Natural killer cell (primary cell): ENCODE results near the gene CORO2B. TPM values are rescaled to one million over a fixed set of nuclear protein-coding genes. Genes with fewer than 3 reads are reported as not detected.

Experiments used
- ATAC-seq, 3 donors: fragments of 150-1000 bp in 2 of 3; fragments of 200-7000 bp in 1 of 3; cut with Tn5 transposase; 1 replicate in 1 of 3; 2 replicates in 2 of 3; pipeline ENCODE4 v1.10.0; 2021; ENCODE audit warnings: mild to moderate bottlenecking in 2 of 3, moderate library complexity in 2 of 3
- DNase-seq, 2 donors: peaks; one replicate each; pipeline versions ENCODE4 v3.0.0 to v3.0.0-alpha.2; 2013 to 2021; ENCODE audit warnings: mixed read lengths in 1 of 2
- H3K27ac ChIP-seq: one replicate; pipeline ENCODE4 v1.5.1; 2013; ENCODE audit warnings: mild to moderate bottlenecking, low read length
- H3K27me3 ChIP-seq: one replicate; pipeline ENCODE4 v1.6.1; 2013; ENCODE audit warnings: low read length; ENCODE audit not compliant: control insufficient read depth, insufficient read depth
- H3K36me3 ChIP-seq: one replicate; pipeline ENCODE4 v1.6.1; 2013; ENCODE audit warnings: low read length; ENCODE audit not compliant: control insufficient read depth, insufficient read depth
- H3K4me1 ChIP-seq: one replicate; pipeline ENCODE4 v1.6.1; 2013; ENCODE audit warnings: low read length; ENCODE audit not compliant: control insufficient read depth, insufficient read depth
- H3K4me3 ChIP-seq: one replicate; pipeline ENCODE4 v1.5.1; 2013; ENCODE audit warnings: low read length
- H3K9me3 ChIP-seq: one replicate; pipeline ENCODE4 v1.6.1; 2013; ENCODE audit warnings: low read length; ENCODE audit not compliant: control insufficient read depth, insufficient read depth
- H3K27ac Mint-ChIP-seq, 2 donors: one replicate each; pipeline ENCODE4 v1.8.0; 2022; ENCODE audit warnings: mild to moderate bottlenecking in 2 of 2, mixed read lengths in 2 of 2, moderate library complexity in 1 of 2
- H3K27me3 Mint-ChIP-seq, 2 donors: one replicate each; pipeline ENCODE4 v1.8.0; 2022; ENCODE audit warnings: low read depth in 2 of 2, mixed read lengths in 2 of 2
- H3K36me3 Mint-ChIP-seq: one replicate; pipeline ENCODE4 v1.8.0; 2022; ENCODE audit warnings: mixed read lengths
- H3K4me1 Mint-ChIP-seq, 2 donors: one replicate each; pipeline ENCODE4 v1.8.0; 2022; ENCODE audit warnings: mixed read lengths in 2 of 2
- H3K4me3 Mint-ChIP-seq: one replicate; pipeline ENCODE4 v1.8.0; 2022; ENCODE audit warnings: mild to moderate bottlenecking, moderate library complexity, mixed read lengths
- H3K9me3 Mint-ChIP-seq, 2 donors: one replicate each; pipeline ENCODE4 v1.8.0; 2022; ENCODE audit warnings: mixed read lengths in 2 of 2
- WGBS: methylation state at CpG from one replicate; pipeline ENCODE4 v1.1.7; 2013; ENCODE audit warnings: missing lambda C conversion rate; ENCODE audit not compliant: insufficient coverage; 5-methylcytosine and 5-hydroxymethylcytosine counted together
- intact Hi-C: fragments of 100-400 bp; cut with micrococcal nuclease; formaldehyde crosslinking; loops from one replicate; pipeline ENCODE4 v1.14.2; 2022
- total RNA-seq, 4 donors: library from RNA; stranded (reverse); fragments of 120-200 nt in 1 of 4; gene quantifications; one replicate each; pipeline versions ENCODE4 v1.2.3 to v1.2.4, GENCODE V29; 2013 to 2022
- TF ChIP-seq, protein P1 (sequence below): fragments of 200-600 bp; IDR thresholded peaks from one replicate; pipeline ENCODE4 v1.8.0; 2022; ENCODE audit warnings: antibody characterized with exemption

Gene CORO2B
- total RNA-seq, 3 donors from 2014 or later (not counting 1 experiment from before 2014, with no cell fraction given), result 0.13 TPM; not detected in 2

DNA sequence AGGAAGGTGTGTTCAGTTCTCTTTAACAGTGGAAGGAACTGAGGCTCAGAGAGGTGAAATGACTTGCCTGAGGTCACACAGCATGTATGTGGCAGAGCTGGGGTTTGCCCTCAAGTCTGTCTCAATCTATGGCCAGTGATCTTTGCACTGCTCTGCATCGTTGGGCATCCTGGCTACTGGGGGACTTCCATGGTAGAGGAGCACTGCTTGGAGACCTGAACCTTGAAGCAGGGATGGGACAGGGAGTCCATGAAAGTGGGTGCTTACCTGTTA lies 2.0 kb downstream of the CORO2B start:
- Mint-ChIP-seq H3K36me3 (no peaks in the 10 kb centered on the region), H3K4me3 (peak overlapping the region; percentile 9), H3K27ac (no peak overlapping the region), H3K4me1 (peaks cover 7 to 12% of the 10 kb centered on the region in 2 donors), H3K27me3 (peaks cover 32 to 34% of the 10 kb centered on the region in 2 donors), H3K9me3 (no peaks in the 10 kb centered on the region)
- TF ChIP-seq, protein P1, sequence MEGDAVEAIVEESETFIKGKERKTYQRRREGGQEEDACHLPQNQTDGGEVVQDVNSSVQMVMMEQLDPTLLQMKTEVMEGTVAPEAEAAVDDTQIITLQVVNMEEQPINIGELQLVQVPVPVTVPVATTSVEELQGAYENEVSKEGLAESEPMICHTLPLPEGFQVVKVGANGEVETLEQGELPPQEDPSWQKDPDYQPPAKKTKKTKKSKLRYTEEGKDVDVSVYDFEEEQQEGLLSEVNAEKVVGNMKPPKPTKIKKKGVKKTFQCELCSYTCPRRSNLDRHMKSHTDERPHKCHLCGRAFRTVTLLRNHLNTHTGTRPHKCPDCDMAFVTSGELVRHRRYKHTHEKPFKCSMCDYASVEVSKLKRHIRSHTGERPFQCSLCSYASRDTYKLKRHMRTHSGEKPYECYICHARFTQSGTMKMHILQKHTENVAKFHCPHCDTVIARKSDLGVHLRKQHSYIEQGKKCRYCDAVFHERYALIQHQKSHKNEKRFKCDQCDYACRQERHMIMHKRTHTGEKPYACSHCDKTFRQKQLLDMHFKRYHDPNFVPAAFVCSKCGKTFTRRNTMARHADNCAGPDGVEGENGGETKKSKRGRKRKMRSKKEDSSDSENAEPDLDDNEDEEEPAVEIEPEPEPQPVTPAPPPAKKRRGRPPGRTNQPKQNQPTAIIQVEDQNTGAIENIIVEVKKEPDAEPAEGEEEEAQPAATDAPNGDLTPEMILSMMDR, result no peak
- Histone ChIP-seq H3K4me3 (no peak overlapping the region), H3K4me1 (peaks cover 14% of the 10 kb centered on the region), H3K36me3 (no peaks in the 10 kb centered on the region), H3K9me3 (no peaks in the 10 kb centered on the region), H3K27ac (no peak overlapping the region), H3K27me3 (peaks cover 13% of the 10 kb centered on the region)
- intact Hi-C loops, result no loop called here
- ATAC-seq (no peak), DNase-seq (no peak)
- 95% methylated on average over 1 of the region's 1 CpG for WGBS

GRCh38 chr15:68581725-68582124 lies 2.9 kb downstream of the CORO2B start:
- Mint-ChIP-seq H3K36me3 (no peaks in the 10 kb centered on the region), H3K4me3 (no peak overlapping the region), H3K27ac (no peak overlapping the region), H3K27me3 (peaks cover 26 to 27% of the 10 kb centered on the region in 2 donors), H3K9me3 (no peaks in the 10 kb centered on the region), H3K4me1 (peaks cover 7 to 12% of the 10 kb centered on the region in 2 donors)
- Histone ChIP-seq H3K36me3 (no peaks in the 10 kb centered on the region), H3K9me3 (no peaks in the 10 kb centered on the region), H3K4me3 (no peak overlapping the region), H3K27ac (no peak overlapping the region), H3K4me1 (peaks cover 14% of the 10 kb centered on the region), H3K27me3 (peaks cover 12% of the 10 kb centered on the region)
- intact Hi-C loops, result no loop called here
- 81% methylated on average over 5 of the region's 5 CpGs for WGBS
- no peak for ATAC-seq
- TF ChIP-seq, protein P1, result no peak
- no peak for DNase-seq

DNA sequence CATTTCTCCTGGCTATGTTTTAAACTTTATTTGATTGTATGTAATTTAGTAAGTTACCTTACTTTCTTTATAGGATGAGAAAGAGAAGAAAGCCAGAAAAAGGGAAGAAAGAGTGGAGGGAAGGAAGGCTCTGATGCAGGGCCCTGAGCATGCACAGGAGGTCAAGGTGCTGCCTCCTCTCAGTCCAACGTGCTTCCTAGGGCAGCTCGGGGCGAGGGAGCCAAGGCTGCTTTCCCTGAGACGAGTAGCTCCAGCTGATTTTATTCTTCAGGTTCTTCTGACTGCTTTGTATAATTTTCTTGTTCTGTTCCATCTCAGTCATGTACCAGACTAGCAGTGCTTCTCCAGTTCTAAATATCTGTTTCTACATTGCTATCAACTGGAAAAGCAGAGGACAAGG lies 3.4 kb downstream of the CORO2B start:
- Histone ChIP-seq H3K4me3 (no peak overlapping the region), H3K4me1 (peaks cover 10% of the 10 kb centered on the region), H3K27ac (no peak overlapping the region), H3K27me3 (peaks cover 7% of the 10 kb centered on the region), H3K9me3 (no peaks in the 10 kb centered on the region), H3K36me3 (no peaks in the 10 kb centered on the region)
- Mint-ChIP-seq H3K4me1 (peaks cover 7 to 10% of the 10 kb centered on the region in 2 donors), H3K4me3 (no peak overlapping the region), H3K36me3 (no peaks in the 10 kb centered on the region), H3K27me3 (peaks cover 21 to 25% of the 10 kb centered on the region in 2 donors), H3K9me3 (no peaks in the 10 kb centered on the region), H3K27ac (no peak overlapping the region)
- intact Hi-C loops, result no loop called here
- TF ChIP-seq, protein P1, result no peak
- ATAC-seq, result no peak
- WGBS, result 80% methylated on average over 4 of the region's 4 CpGs
- DNase-seq, result no peak

DNA sequence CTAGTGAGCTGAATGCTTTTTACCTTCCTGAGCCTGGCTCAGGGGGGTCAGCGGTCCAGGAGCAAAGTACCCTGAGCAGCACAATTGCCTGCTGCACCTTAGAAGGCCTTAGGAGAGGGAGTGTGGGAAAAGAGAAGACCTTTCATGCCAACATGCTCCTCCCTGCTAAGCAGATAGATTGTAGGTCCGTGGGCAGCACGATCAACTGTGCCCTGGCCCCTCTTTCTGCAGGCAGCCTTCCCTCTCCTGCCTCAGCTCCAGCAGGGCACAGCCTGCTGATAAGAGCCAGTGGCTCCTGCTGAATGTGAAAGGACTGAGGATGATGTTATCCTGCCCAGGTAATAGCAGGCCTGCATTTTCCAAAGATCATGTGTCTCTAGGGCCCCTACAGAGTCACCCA lies 4.1 kb downstream of the CORO2B start:
- no peaks in the 10 kb centered on the region for H3K9me3 ChIP-seq
- intact Hi-C loops, result no loop called here
- Mint-ChIP-seq H3K9me3 (no peaks in the 10 kb centered on the region), H3K27ac (no peak overlapping the region), H3K36me3 (no peaks in the 10 kb centered on the region), H3K4me3 (no peak overlapping the region), H3K4me1 (peaks cover 4% of the 10 kb centered on the region in 2 donors), H3K27me3 (peaks cover 14 to 20% of the 10 kb centered on the region in 2 donors)
- DNase-seq (no peak), ATAC-seq (no peak)
- no peaks in the 10 kb centered on the region for H3K36me3 ChIP-seq
- no peak overlapping the region for H3K27ac ChIP-seq
- peaks cover 4% of the 10 kb centered on the region for H3K4me1 ChIP-seq
- TF ChIP-seq, protein P1, result no peak
- H3K4me3 ChIP-seq, result no peak overlapping the region
- 88% methylated on average over 3 of the region's 3 CpGs for WGBS
- H3K27me3 ChIP-seq, result peaks cover 6% of the 10 kb centered on the region
